H9 (cell line): ENCODE measurements around the gene NBL1. TPM values are rescaled to one million over a fixed set of nuclear protein-coding genes. Genes with fewer than 3 reads are reported as not detected.

ENCODE experiments used
- DNase-seq: peaks from one replicate; pipeline ENCODE4 v3.0.0-alpha.2; 2017
- H2AFZ ChIP-seq: one replicate; pipeline ENCODE4 v1.6.1; 2013; ENCODE audit warnings: mild to moderate bottlenecking, low read length, control low read depth, moderate library complexity
- H2AK5ac ChIP-seq: 2 replicates; pipeline ENCODE4 v1.6.1; 2013; ENCODE audit warnings: low read length, control low read depth, mixed read lengths; ENCODE audit not compliant: insufficient read length
- H2BK120ac ChIP-seq: one replicate; pipeline ENCODE4 v1.6.1; 2013; ENCODE audit warnings: low read depth, mild to moderate bottlenecking, low read length, control low read depth, inconsistent platforms; ENCODE audit not compliant: poor library complexity, severe bottlenecking
- H2BK12ac ChIP-seq: 2 replicates; pipeline ENCODE4 v1.6.1; 2013; ENCODE audit warnings: low read length, control low read depth, mixed read lengths, low read depth; ENCODE audit not compliant: insufficient read length
- H2BK15ac ChIP-seq: 2 replicates; pipeline ENCODE4 v1.6.1; 2013; ENCODE audit warnings: low read depth, low read length, control low read depth
- H2BK20ac ChIP-seq: one replicate; pipeline ENCODE4 v1.6.1; 2013; ENCODE audit warnings: low read depth, mild to moderate bottlenecking, low read length, control low read depth, inconsistent platforms; ENCODE audit not compliant: poor library complexity, severe bottlenecking
- H2BK5ac ChIP-seq: 2 replicates; pipeline ENCODE4 v1.6.1; 2013; ENCODE audit warnings: low read length, control low read depth, mixed read lengths; ENCODE audit not compliant: insufficient read length
- H3K14ac ChIP-seq: 2 replicates; pipeline ENCODE4 v1.6.1; 2013; ENCODE audit warnings: low read length, control low read depth; ENCODE audit not compliant: insufficient read depth
- H3K18ac ChIP-seq: 2 replicates; pipeline ENCODE4 v1.6.1; 2013; ENCODE audit warnings: low read depth, mild to moderate bottlenecking, mixed read lengths, low read length, control low read depth; ENCODE audit not compliant: insufficient read length
- H3K23ac ChIP-seq: 2 replicates; pipeline ENCODE4 v1.6.1; 2013; ENCODE audit warnings: low read length, control low read depth, mixed read lengths, low read depth; ENCODE audit not compliant: insufficient read length
- H3K23me2 ChIP-seq: 2 replicates; pipeline ENCODE4 v1.6.1; 2013; ENCODE audit warnings: low read depth, mild to moderate bottlenecking, mixed read lengths, low read length, control low read depth; ENCODE audit not compliant: insufficient read length, poor library complexity, severe bottlenecking
- H3K27ac ChIP-seq: 2 replicates; pipeline ENCODE4 v1.5.1; 2013; ENCODE audit warnings: low read length, control low read depth, mixed read lengths, low read depth; ENCODE audit not compliant: insufficient read length
- H3K27me3 ChIP-seq: 2 replicates; pipeline ENCODE4 v1.6.1; 2013; ENCODE audit warnings: low read length, control low read depth, inconsistent platforms; ENCODE audit not compliant: insufficient read depth
- H3K4ac ChIP-seq: 2 replicates; pipeline ENCODE4 v1.6.1; 2013; ENCODE audit warnings: low read depth, mild to moderate bottlenecking, control low read depth, inconsistent platforms, low read length, moderate library complexity
- H3K4me1 ChIP-seq: 2 replicates; pipeline ENCODE4 v1.6.1; 2013; ENCODE audit warnings: low read length, control low read depth, inconsistent platforms; ENCODE audit not compliant: insufficient read depth
- H3K4me2 ChIP-seq: 2 replicates; pipeline ENCODE4 v1.6.1; 2013; ENCODE audit warnings: low read length, control low read depth, mixed read lengths; ENCODE audit not compliant: insufficient read length, insufficient read depth
- H3K56ac ChIP-seq: 2 replicates; pipeline ENCODE4 v1.6.1; 2013; ENCODE audit warnings: low read depth, mild to moderate bottlenecking, mixed read lengths, low read length, control low read depth; ENCODE audit not compliant: insufficient read length
- H3K79me1 ChIP-seq: 2 replicates; pipeline ENCODE4 v1.6.1; 2013; ENCODE audit warnings: low read depth, mild to moderate bottlenecking, moderate library complexity, low read length, control low read depth, inconsistent platforms; ENCODE audit not compliant: insufficient read depth, poor library complexity, severe bottlenecking
- H3K79me2 ChIP-seq: 2 replicates; pipeline ENCODE4 v1.6.1; 2013; ENCODE audit warnings: low read length, control low read depth, inconsistent platforms; ENCODE audit not compliant: insufficient read depth
- H3K9ac ChIP-seq: 2 replicates; pipeline ENCODE4 v1.6.1; 2013; ENCODE audit warnings: low read length, control low read depth, mixed read lengths; ENCODE audit not compliant: insufficient read length; ENCODE audit errors: extremely low read depth
- H3K9me3 ChIP-seq: one replicate; pipeline ENCODE4 v1.6.1; 2013; ENCODE audit warnings: low read depth, low read length, inconsistent platforms; ENCODE audit not compliant: control insufficient read depth
- H3T11ph ChIP-seq: one replicate; pipeline ENCODE4 v1.6.1; 2013; ENCODE audit warnings: mild to moderate bottlenecking, low read length, control low read depth, inconsistent platforms
- H4K20me1 ChIP-seq: one replicate; pipeline ENCODE4 v1.6.1; 2013; ENCODE audit not compliant: control insufficient read depth, insufficient read length, insufficient read depth
- H4K5ac ChIP-seq: 2 replicates; pipeline ENCODE4 v1.6.1; 2013; ENCODE audit warnings: low read depth, mild to moderate bottlenecking, mixed read lengths, low read length, control low read depth; ENCODE audit not compliant: insufficient read length
- H4K8ac ChIP-seq: replicated peaks from 2 replicates; pipeline ENCODE4 v1.6.1; 2013; ENCODE audit warnings: low read length, control low read depth, mixed read lengths, low read depth; ENCODE audit not compliant: insufficient read length
- H4K91ac ChIP-seq: 2 replicates; pipeline ENCODE4 v1.6.1; 2013; ENCODE audit warnings: low read depth, mild to moderate bottlenecking, moderate library complexity, mixed read lengths, low read length, control low read depth; ENCODE audit not compliant: insufficient read length
- H3K27ac Mint-ChIP-seq, 3 experiments: 2 replicates in 2 of 3; 3 replicates in 1 of 3; pipeline ENCODE4 v1.8.0; 2020 to 2021; ENCODE audit warnings: mixed read lengths in 3 of 3, mild to moderate bottlenecking in 1 of 3, moderate library complexity in 1 of 3
- H3K27me3 Mint-ChIP-seq: 2 replicates; pipeline ENCODE4 v1.8.0; 2021; ENCODE audit warnings: low read depth, mild to moderate bottlenecking, moderate library complexity, mixed read lengths
- H3K36me3 Mint-ChIP-seq, 3 experiments: 2 replicates in 2 of 3; 3 replicates in 1 of 3; pipeline ENCODE4 v1.8.0; 2020 to 2021; ENCODE audit warnings: low read depth in 3 of 3, mixed read lengths in 3 of 3; ENCODE audit not compliant: insufficient read depth in 1 of 3
- H3K4me1 Mint-ChIP-seq, 2 experiments: 2 replicates each; pipeline ENCODE4 v1.8.0; 2020; ENCODE audit warnings: mixed read lengths in 2 of 2
- H3K4me3 Mint-ChIP-seq, 2 experiments: 2 replicates in 1 of 2; 3 replicates in 1 of 2; pipeline ENCODE4 v1.8.0; 2020 to 2021; ENCODE audit warnings: mild to moderate bottlenecking in 2 of 2, mixed read lengths in 2 of 2, moderate library complexity in 1 of 2
- H3K9me3 Mint-ChIP-seq, 2 experiments: 2 replicates in 1 of 2; 3 replicates in 1 of 2; pipeline ENCODE4 v1.8.0; 2020; ENCODE audit warnings: mild to moderate bottlenecking in 2 of 2, mixed read lengths in 2 of 2, moderate library complexity in 1 of 2
- CTCF ChIP-seq: fragments of 200-600 bp; sonication (generic); conservative IDR thresholded peaks from 3 replicates; pipeline ENCODE4 v1.8.0; 2021; ENCODE audit warnings: antibody characterized with exemption, mild to moderate bottlenecking
- WGBS: extraction: QIAGEN DNeasy Blood & Tissue Kit; methylation state at CpG from one replicate; pipeline ENCODE4 v1.1.7; 2013; ENCODE audit warnings: missing lambda C conversion rate, low lambda C conversion rate, mixed read lengths; ENCODE audit not compliant: insufficient read length; ENCODE audit errors: extremely low coverage; 5-methylcytosine and 5-hydroxymethylcytosine counted together
- total RNA-seq: library from RNA; stranded (reverse); gene quantifications from 2 replicates; pipeline ENCODE4 v1.2.1, GENCODE V29; 2021

The NBL1 gene
- total RNA-seq, 1 experiment from 2014 or later: 6.4 TPM

GRCh38 chr1:19661721-19662228 lies 17.7 kb downstream of the NBL1 start:
- Histone ChIP-seq H3K56ac (no peak overlapping the region), H3K9me3 (no peaks in the 10 kb centered on the region), H3K79me2 (no peaks in the 10 kb centered on the region), H2BK12ac (no peak overlapping the region), H3K9ac (no peak overlapping the region), H3K14ac (no peak overlapping the region), H3K23ac (no peak overlapping the region), H3K4me2 (no peak overlapping the region), H3K4ac (no peak overlapping the region), H2BK15ac (no peak overlapping the region), H2BK120ac (no peak overlapping the region), H3K4me1 (no peaks in the 10 kb centered on the region), H2AFZ (no peak overlapping the region), H4K91ac (no peak overlapping the region), H2AK5ac (no peak overlapping the region), H3K27ac (no peak overlapping the region), H3K18ac (no peak overlapping the region), H4K8ac (no peak overlapping the region), H3T11ph (no peak overlapping the region), H3K23me2 (no peaks in the 10 kb centered on the region), H2BK5ac (no peak overlapping the region), H3K27me3 (peaks cover 19% of the 10 kb centered on the region), H4K20me1 (no peaks in the 10 kb centered on the region), H3K79me1 (no peaks in the 10 kb centered on the region), H2BK20ac (no peak overlapping the region), H4K5ac (no peak overlapping the region)
- H3K4me1 Mint-ChIP-seq: peaks cover 14 to 28% of the 10 kb centered on the region in 2 experiments
- no peaks in the 10 kb centered on the region for H3K36me3 Mint-ChIP-seq
- TF ChIP-seq CTCF: peak; percentile 87
- no peak for DNase-seq
- H3K9me3 Mint-ChIP-seq: no peaks in the 10 kb centered on the region
- no peak overlapping the region for H3K27ac Mint-ChIP-seq
- no CpG with 5 or more reads among the region's 9 CpGs for WGBS
- H3K4me3 Mint-ChIP-seq: no peak overlapping the region
- peaks cover 55% of the 10 kb centered on the region for H3K27me3 Mint-ChIP-seq
